ENCODE data around the gene TLL1. TPM values are rescaled to one million over a fixed set of nuclear protein-coding genes. Genes with fewer than 3 reads are reported as not detected.

TLL1 gene
- total RNA-seq, 2 experiments from 2014 or later, result not detected

DNA sequence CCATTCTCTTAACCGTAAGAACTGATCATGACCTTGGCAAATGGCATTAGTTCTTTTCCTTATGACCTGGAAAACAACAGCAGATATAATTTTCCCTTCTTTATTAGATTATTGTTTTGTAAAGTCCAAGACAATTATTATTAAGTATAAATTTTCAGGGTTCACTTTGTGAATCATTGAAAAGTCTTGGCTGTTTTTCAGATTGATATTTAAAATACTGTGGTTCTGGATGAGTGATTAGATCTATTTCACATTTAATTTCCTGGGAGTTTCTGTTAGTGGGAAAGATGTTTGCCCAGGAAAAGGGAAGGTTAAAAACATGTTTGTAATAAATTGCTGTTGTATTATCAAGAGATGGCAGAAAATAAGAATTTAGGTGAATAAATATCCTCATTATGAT, 194.9 kb downstream of the TLL1 start:
- Mint-ChIP-seq H3K4me1 (no peaks in the 10 kb centered on the region), H3K9me3 (no peaks in the 10 kb centered on the region), H3K27ac (no peak overlapping the region), H3K4me3 (no peak overlapping the region), H3K36me3 (no peaks in the 10 kb centered on the region), H3K27me3 (no peaks in the 10 kb centered on the region)
- ATAC-seq (ENCODE audit: low read depth), result no peak
- no peak for DNase-seq
- POLR2A ChIA-PET, result no interaction called here

DNA sequence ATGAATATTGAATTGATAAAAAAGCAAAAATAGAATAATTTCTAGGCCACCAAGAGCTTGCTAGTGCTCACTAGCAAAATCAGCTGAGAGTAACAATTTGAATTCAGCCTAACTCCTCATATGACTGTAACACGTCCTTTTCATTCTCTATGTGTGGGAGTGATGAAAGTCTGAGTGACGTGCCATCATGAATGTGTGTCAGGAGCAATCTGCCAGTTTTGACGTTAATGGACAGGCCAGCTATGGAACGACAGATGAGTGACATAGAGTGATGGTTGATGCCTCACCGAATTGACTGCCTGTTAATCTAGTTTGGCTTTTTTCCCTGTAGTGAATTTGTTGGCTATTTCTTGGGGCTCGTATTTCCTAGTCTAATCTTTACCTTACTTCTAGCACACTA, 200.7 kb downstream of the TLL1 start:
- POLR2A ChIA-PET, result no interaction called here
- Mint-ChIP-seq H3K4me1 (no peaks in the 10 kb centered on the region), H3K27ac (no peak overlapping the region), H3K27me3 (no peaks in the 10 kb centered on the region), H3K9me3 (no peaks in the 10 kb centered on the region), H3K4me3 (no peak overlapping the region), H3K36me3 (no peaks in the 10 kb centered on the region)
- no peak for ATAC-seq (ENCODE audit: low read depth)
- no peak for DNase-seq

GRCh38 chr4:166075599-166075998, 202.6 kb downstream of the TLL1 start:
- no peak for DNase-seq
- no peaks in the 10 kb centered on the region for H3K9me3 Mint-ChIP-seq
- H3K36me3 Mint-ChIP-seq, result no peaks in the 10 kb centered on the region
- H3K27ac Mint-ChIP-seq, result no peak overlapping the region
- H3K27me3 Mint-ChIP-seq, result no peaks in the 10 kb centered on the region
- no peak for ATAC-seq (ENCODE audit: low read depth)
- no peak overlapping the region for H3K4me3 Mint-ChIP-seq
- POLR2A ChIA-PET, result no interaction called here
- H3K4me1 Mint-ChIP-seq, result no peaks in the 10 kb centered on the region

- no peaks in the 10 kb centered on the region for H3K36me3 Mint-ChIP-seq
- POLR2A ChIA-PET, result no interaction called here
Measured at GRCh38 chr4:166077782-166078181, 204.7 kb downstream of the TLL1 start.

DNA sequence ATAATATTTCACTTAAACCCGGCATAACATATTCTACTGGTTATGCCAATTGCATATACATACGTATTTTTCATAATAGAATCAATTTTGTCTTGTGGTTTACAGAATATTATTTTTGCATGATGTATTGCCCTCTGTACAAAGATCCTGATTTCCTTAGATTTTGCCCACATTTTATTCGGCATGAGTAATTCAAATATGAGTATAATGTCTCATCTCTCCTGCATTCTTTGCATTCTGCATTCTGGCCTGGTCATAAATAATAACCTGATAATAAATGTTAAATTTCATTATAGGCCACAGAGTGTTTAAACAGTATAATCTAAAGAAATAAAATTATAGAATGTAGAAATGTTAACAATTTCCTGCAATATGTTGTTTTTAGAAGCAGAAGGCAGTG, 205.3 kb downstream of the TLL1 start:
- DNase-seq (no peak), ATAC-seq (ENCODE audit: low read depth) (no peak)
- no peak overlapping the region for H3K27ac Mint-ChIP-seq
- no peak overlapping the region for H3K4me3 Mint-ChIP-seq
- no peaks in the 10 kb centered on the region for H3K4me1 Mint-ChIP-seq
- no peaks in the 10 kb centered on the region for H3K27me3 Mint-ChIP-seq
- H3K9me3 Mint-ChIP-seq, result no peaks in the 10 kb centered on the region
- H3K36me3 Mint-ChIP-seq, result no peaks in the 10 kb centered on the region
- POLR2A ChIA-PET, result no interaction called here

More at GRCh38 chr4:166077782-166078181, 204.7 kb downstream of the TLL1 start:
- Mint-ChIP-seq H3K9me3 (no peaks in the 10 kb centered on the region), H3K27me3 (no peaks in the 10 kb centered on the region), H3K4me3 (no peak overlapping the region), H3K27ac (no peak overlapping the region), H3K4me1 (no peaks in the 10 kb centered on the region)
- ATAC-seq (ENCODE audit: low read depth) (no peak), DNase-seq (no peak)

DNA sequence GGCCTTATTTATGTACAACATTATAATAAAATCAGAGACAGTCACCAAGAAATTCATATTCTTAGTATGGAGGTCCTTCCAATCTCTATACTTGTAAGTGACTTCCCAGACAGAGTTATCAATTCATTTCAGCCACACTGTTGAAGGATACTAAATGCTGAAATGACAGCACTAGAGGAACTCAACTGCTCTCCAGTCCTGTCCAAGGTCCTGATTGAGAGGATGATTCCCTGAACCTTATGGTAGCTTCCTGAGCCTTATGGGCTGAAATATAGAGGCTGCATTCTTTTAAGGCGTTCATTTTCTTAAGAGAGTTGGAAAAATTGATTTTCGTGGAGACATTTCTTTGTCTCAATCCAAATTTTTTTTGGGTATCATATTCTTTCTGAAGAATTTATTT, 205.9 kb downstream of the TLL1 start:
- no peaks in the 10 kb centered on the region for H3K4me1 Mint-ChIP-seq
- no peak overlapping the region for H3K27ac Mint-ChIP-seq
- no peaks in the 10 kb centered on the region for H3K9me3 Mint-ChIP-seq
- H3K36me3 Mint-ChIP-seq, result no peaks in the 10 kb centered on the region
- POLR2A ChIA-PET, result no interaction called here
- H3K27me3 Mint-ChIP-seq, result no peaks in the 10 kb centered on the region
- DNase-seq, result no peak
- no peak overlapping the region for H3K4me3 Mint-ChIP-seq
- ATAC-seq (ENCODE audit: low read depth), result no peak

- POLR2A ChIA-PET, result no interaction called here
- no peak for DNase-seq
- no peaks in the 10 kb centered on the region for H3K9me3 Mint-ChIP-seq
- H3K4me3 Mint-ChIP-seq, result no peak overlapping the region
- H3K27me3 Mint-ChIP-seq, result no peaks in the 10 kb centered on the region
- ATAC-seq (ENCODE audit: low read depth), result no peak
- H3K4me1 Mint-ChIP-seq, result no peaks in the 10 kb centered on the region
- H3K36me3 Mint-ChIP-seq, result no peaks in the 10 kb centered on the region
- H3K27ac Mint-ChIP-seq, result no peak overlapping the region
Measured at GRCh38 chr4:166087569-166087968, 214.5 kb downstream of the TLL1 start.

- H3K4me3 Mint-ChIP-seq, result no peak overlapping the region
- no peak for ATAC-seq (ENCODE audit: low read depth)
- H3K9me3 Mint-ChIP-seq, result no peaks in the 10 kb centered on the region
- no peak overlapping the region for H3K27ac Mint-ChIP-seq
- POLR2A ChIA-PET, result no interaction called here
- no peak for DNase-seq
- H3K4me1 Mint-ChIP-seq, result no peaks in the 10 kb centered on the region
- H3K36me3 Mint-ChIP-seq, result no peaks in the 10 kb centered on the region
- peaks cover 2% of the 10 kb centered on the region for H3K27me3 Mint-ChIP-seq
Measured at GRCh38 chr4:166088576-166088975, 215.5 kb downstream of the TLL1 start.

- DNase-seq (no peak), ATAC-seq (ENCODE audit: low read depth) (no peak)
- Mint-ChIP-seq H3K27ac (no peak overlapping the region), H3K9me3 (no peaks in the 10 kb centered on the region), H3K36me3 (no peaks in the 10 kb centered on the region), H3K27me3 (peaks cover 2% of the 10 kb centered on the region), H3K4me3 (no peak overlapping the region), H3K4me1 (no peaks in the 10 kb centered on the region)
- POLR2A ChIA-PET, result no interaction called here
Measured at GRCh38 chr4:166091146-166091545, 218.1 kb downstream of the TLL1 start.

GRCh38 chr4:166091912-166092510, 219.0 kb downstream of the TLL1 start:
- no peak for DNase-seq
- Mint-ChIP-seq H3K27ac (no peak overlapping the region), H3K9me3 (no peaks in the 10 kb centered on the region), H3K4me3 (no peak overlapping the region), H3K4me1 (no peaks in the 10 kb centered on the region), H3K36me3 (no peaks in the 10 kb centered on the region), H3K27me3 (peaks cover 2% of the 10 kb centered on the region)
- POLR2A ChIA-PET, result no interaction called here
- no peak for ATAC-seq (ENCODE audit: low read depth)

DNA sequence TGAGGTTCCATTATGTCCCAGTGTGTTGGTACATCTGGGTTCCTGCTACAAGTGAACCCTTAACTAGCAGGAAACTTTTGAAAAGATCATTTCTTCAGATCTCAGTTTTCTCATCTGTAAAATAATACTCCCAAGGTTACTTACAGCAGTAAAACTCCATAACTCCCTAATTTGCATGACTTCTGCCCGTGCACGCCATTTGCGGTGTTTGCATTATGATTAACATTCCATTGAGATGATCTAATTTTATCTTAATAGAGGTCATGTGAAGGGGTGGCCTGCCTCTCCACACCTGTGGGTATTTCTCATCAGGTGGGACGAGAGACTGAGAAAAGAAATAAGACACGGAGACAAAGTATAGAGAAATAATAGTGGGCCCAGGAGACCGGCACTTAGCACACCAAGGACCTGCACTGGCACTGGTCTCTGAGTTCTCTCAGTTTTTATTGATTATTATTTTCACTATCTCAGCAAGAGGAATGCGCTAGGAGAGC, 219.8 kb downstream of the TLL1 start:
- Mint-ChIP-seq H3K4me3 (no peak overlapping the region), H3K36me3 (no peaks in the 10 kb centered on the region), H3K4me1 (no peaks in the 10 kb centered on the region), H3K27ac (no peak overlapping the region), H3K27me3 (peaks cover 2% of the 10 kb centered on the region), H3K9me3 (no peaks in the 10 kb centered on the region)
- no peak for DNase-seq
- POLR2A ChIA-PET, result no interaction called here
- no peak for ATAC-seq (ENCODE audit: low read depth)

GRCh38 chr4:166104623-166105022, 231.6 kb downstream of the TLL1 start:
- DNase-seq (no peak), ATAC-seq (ENCODE audit: low read depth) (no peak)
- H3K4me3 Mint-ChIP-seq, result no peak overlapping the region
- POLR2A ChIA-PET, result no interaction called here
- no peaks in the 10 kb centered on the region for H3K36me3 Mint-ChIP-seq
- H3K9me3 Mint-ChIP-seq, result no peaks in the 10 kb centered on the region
- H3K4me1 Mint-ChIP-seq, result no peaks in the 10 kb centered on the region
- H3K27ac Mint-ChIP-seq, result no peak overlapping the region
- no peaks in the 10 kb centered on the region for H3K27me3 Mint-ChIP-seq

- ATAC-seq (ENCODE audit: low read depth), result no peak
- Mint-ChIP-seq H3K36me3 (no peaks in the 10 kb centered on the region), H3K4me3 (no peak overlapping the region), H3K4me1 (no peaks in the 10 kb centered on the region), H3K27me3 (no peaks in the 10 kb centered on the region), H3K9me3 (no peaks in the 10 kb centered on the region), H3K27ac (no peak overlapping the region)
- POLR2A ChIA-PET, result no interaction called here
- no peak for DNase-seq
Measured at GRCh38 chr4:166121897-166122296, 248.9 kb downstream of the TLL1 start.

GRCh38 chr4:166123546-166123945, 250.5 kb downstream of the TLL1 start:
- Mint-ChIP-seq H3K4me3 (no peak overlapping the region), H3K36me3 (no peaks in the 10 kb centered on the region), H3K27ac (no peak overlapping the region), H3K27me3 (no peaks in the 10 kb centered on the region), H3K9me3 (no peaks in the 10 kb centered on the region), H3K4me1 (no peaks in the 10 kb centered on the region)
- POLR2A ChIA-PET, result no interaction called here
- ATAC-seq (ENCODE audit: low read depth), result no peak
- DNase-seq, result no peak

GRCh38 chr4:166128403-166128802, 255.4 kb downstream of the TLL1 start:
- Mint-ChIP-seq H3K4me3 (no peak overlapping the region), H3K27me3 (no peaks in the 10 kb centered on the region), H3K36me3 (no peaks in the 10 kb centered on the region), H3K27ac (no peak overlapping the region), H3K4me1 (no peaks in the 10 kb centered on the region), H3K9me3 (peaks cover 2% of the 10 kb centered on the region)
- ATAC-seq (ENCODE audit: low read depth) (no peak), DNase-seq (no peak)
- POLR2A ChIA-PET, result no interaction called here

Data from activated naive CD8-positive, alpha-beta T cell treated with anti-CD3 and anti-CD28 coated beads, Interleukin-2, amount 10 ng/mL, durations not matched to agents 7 days and 5 days (primary cell).